ENCODE data around the gene LRFN5. TPM values are rescaled to one million over a fixed set of nuclear protein-coding genes. Genes with fewer than 3 reads are reported as not detected.

LRFN5 gene
- total and polyA plus RNA-seq, 10 of the 15 experiments (the other 5 are each of a cell fraction or from before 2014, with no cell fraction given) = 0.06 to 1.2 TPM; not detected in 8

DNA sequence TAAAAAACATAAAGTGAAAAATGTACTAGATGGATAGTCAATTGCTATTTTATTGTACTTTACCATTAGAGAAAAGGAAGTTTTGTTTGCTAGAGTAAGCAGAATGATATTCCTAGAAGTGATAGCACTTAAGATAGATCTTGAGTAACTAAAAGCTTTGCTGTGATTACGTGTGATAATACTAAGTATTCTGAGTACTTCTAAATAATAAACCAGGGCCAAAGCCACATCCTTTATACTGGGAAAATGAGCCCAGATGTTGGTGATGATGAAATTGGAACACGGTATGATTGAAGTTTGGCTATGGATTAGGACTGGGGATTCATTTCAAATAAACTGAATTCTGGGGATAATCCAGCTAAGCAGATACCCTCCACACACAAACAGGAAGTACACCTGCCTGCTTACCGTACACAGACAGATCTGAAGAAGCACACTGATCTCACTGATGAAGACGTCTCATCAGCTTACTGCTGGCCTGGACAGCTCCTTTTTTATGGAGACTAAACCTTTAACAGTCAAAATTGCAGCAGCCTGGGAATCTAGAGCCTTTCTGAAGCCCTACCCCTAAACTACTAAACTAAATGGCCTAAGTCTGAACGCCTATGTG, 199.8 kb downstream of the LRFN5 start:
- ChIA-PET POLR2A (no interaction called here), SMC1A (ENCODE audit: uncharacterized antibody, unreplicated experiment) (interaction anchor here (1.5 kb wide), 1 partner anchor 28 kb away, joined by 3 read pairs; no protein-coding TSS in a partner anchor), CTCF (no interaction called here), RAD21 (ENCODE audit: unreplicated experiment) (no interaction called here)
- no peak overlapping the region for H3K9ac ChIP-seq (ENCODE audit: control insufficient read depth, insufficient read depth, low read length)
- BruUV-seq (replicated peaks) = no TSS peak
- H3K27ac ChIP-seq (ENCODE audit: control insufficient read depth, insufficient read depth) = no peak overlapping the region
- in situ Hi-C loops (cut with MboI) (no loop called here), intact Hi-C loops (cut with micrococcal nuclease; ENCODE audit: unreplicated experiment) (no loop called here)
- no peaks in the 10 kb centered on the region for H3K4me1 ChIP-seq (ENCODE audit: control insufficient read depth, insufficient read depth, low read length)
- no peak for TF ChIP-seq FOXK2 (IDR thresholded peaks at IDR 0.05)
- TF ChIP-seq ZNF274 (IDR thresholded peaks at IDR 0.05; ENCODE audit: insufficient read depth, insufficient read length) = no peak
- TF ChIP-seq HDAC2 (IDR thresholded peaks at IDR 0.05) = no peak
- TF ChIP-seq SMARCA5 (IDR thresholded peaks at IDR 0.05) = no peak
- TF ChIP-seq ZZZ3 (IDR thresholded peaks at IDR 0.05; ENCODE audit: control insufficient read depth, insufficient read length, low read depth) = no peak
- TF ChIP-seq SRF (IDR thresholded peaks at IDR 0.05; ENCODE audit: low read depth in 2 of 2, low read length in 2 of 2) = no peak
- TF ChIP-seq ZNF384 (IDR thresholded peaks at IDR 0.05; ENCODE audit: borderline replicate concordance, low read depth, low read length) = no peak
- TF ChIP-seq, protein P1, sequence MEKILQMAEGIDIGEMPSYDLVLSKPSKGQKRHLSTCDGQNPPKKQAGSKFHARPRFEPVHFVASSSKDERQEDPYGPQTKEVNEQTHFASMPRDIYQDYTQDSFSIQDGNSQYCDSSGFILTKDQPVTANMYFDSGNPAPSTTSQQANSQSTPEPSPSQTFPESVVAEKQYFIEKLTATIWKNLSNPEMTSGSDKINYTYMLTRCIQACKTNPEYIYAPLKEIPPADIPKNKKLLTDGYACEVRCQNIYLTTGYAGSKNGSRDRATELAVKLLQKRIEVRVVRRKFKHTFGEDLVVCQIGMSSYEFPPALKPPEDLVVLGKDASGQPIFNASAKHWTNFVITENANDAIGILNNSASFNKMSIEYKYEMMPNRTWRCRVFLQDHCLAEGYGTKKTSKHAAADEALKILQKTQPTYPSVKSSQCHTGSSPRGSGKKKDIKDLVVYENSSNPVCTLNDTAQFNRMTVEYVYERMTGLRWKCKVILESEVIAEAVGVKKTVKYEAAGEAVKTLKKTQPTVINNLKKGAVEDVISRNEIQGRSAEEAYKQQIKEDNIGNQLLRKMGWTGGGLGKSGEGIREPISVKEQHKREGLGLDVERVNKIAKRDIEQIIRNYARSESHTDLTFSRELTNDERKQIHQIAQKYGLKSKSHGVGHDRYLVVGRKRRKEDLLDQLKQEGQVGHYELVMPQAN (conservative IDR thresholded peaks at IDR 0.05) = no peak
- TF ChIP-seq TARDBP (IDR thresholded peaks at IDR 0.05; ENCODE audit: borderline replicate concordance) = no peak
- TF ChIP-seq, protein P2, sequence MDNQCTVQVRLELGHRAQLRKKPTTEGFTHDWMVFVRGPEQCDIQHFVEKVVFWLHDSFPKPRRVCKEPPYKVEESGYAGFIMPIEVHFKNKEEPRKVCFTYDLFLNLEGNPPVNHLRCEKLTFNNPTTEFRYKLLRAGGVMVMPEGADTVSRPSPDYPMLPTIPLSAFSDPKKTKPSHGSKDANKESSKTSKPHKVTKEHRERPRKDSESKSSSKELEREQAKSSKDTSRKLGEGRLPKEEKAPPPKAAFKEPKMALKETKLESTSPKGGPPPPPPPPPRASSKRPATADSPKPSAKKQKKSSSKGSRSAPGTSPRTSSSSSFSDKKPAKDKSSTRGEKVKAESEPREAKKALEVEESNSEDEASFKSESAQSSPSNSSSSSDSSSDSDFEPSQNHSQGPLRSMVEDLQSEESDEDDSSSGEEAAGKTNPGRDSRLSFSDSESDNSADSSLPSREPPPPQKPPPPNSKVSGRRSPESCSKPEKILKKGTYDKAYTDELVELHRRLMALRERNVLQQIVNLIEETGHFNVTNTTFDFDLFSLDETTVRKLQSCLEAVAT (IDR thresholded peaks at IDR 0.05) = no peak
- H3K36me3 ChIP-seq (ENCODE audit: control insufficient read depth in 2 of 2, insufficient read depth in 2 of 2, low read length in 1 of 2) = no peaks in the 10 kb centered on the region
- no peak overlapping the region for H3K4me3 ChIP-seq
- FAIRE-seq = no peak
- no peak for DNase-seq (ENCODE audit: low read depth, low spot score)
- H2AFZ ChIP-seq (ENCODE audit: control insufficient read depth, low read depth, low read length) = no peak overlapping the region
- no peak for ATAC-seq
- H3K9me3 ChIP-seq (replicated peaks; ENCODE audit: control insufficient read depth, insufficient read depth, low read length) = no peaks in the 10 kb centered on the region
- no peak overlapping the region for H3K4me2 ChIP-seq (ENCODE audit: control insufficient read depth, insufficient read depth)
- H3K79me2 ChIP-seq (ENCODE audit: control insufficient read depth, insufficient read depth, low read length) = no peaks in the 10 kb centered on the region
- H4K20me1 ChIP-seq (ENCODE audit: control insufficient read depth, insufficient read depth) = no peaks in the 10 kb centered on the region
- no peaks in the 10 kb centered on the region for H3K27me3 ChIP-seq (replicated peaks in 1 of 2; ENCODE audit: control insufficient read depth in 2 of 2, insufficient read depth in 2 of 2, low read length in 1 of 2)
- 27% methylated on average over 5 of the region's 5 CpGs for WGBS (ENCODE audit: insufficient coverage, insufficient replicate concordance, low lambda C conversion rate, missing lambda C conversion rate)

Data from GM12878 (cell line).